K562 (cell line): Measurements from ENCODE around the gene CENPT. TPM values are rescaled to one million over a fixed set of nuclear protein-coding genes. Genes with fewer than 3 reads are reported as not detected.

Experiments used
- ADNP ChIP-seq: fragments of 200-800 bp; sonication (Bioruptor generic); IDR thresholded peaks from 2 replicates; pipeline ENCODE4 v1.6.1; 2016; ENCODE audit warnings: missing genetic modification characterization, missing compliant biosample characterization
- CCAR2 ChIP-seq: fragments of 200-400 bp; formaldehyde crosslinking; IDR thresholded peaks from 2 replicates; pipeline ENCODE4 v1.6.1; 2017; ENCODE audit warnings: mild to moderate bottlenecking, low read depth, low read length
- ETS2 ChIP-seq: IDR thresholded peaks from 2 replicates; pipeline ENCODE4 v1.6.1; 2016; ENCODE audit warnings: borderline replicate concordance, missing genetic modification characterization, mild to moderate bottlenecking, moderate library complexity, missing compliant biosample characterization; ENCODE audit not compliant: poor library complexity, severe bottlenecking
- HDAC8 ChIP-seq: fragments of 450-650 bp; IDR thresholded peaks from 2 replicates; pipeline ENCODE4 v1.6.1; 2016; ENCODE audit warnings: mild to moderate bottlenecking, missing genetic modification characterization, moderate library complexity, missing compliant biosample characterization
- HMBOX1 ChIP-seq: sonication (generic); IDR thresholded peaks from 2 replicates; pipeline ENCODE4 v1.6.1; 2016
- MGA ChIP-seq: fragments of 450-650 bp; IDR thresholded peaks from 2 replicates; pipeline ENCODE4 v1.6.1; 2016; ENCODE audit warnings: mild to moderate bottlenecking, moderate library complexity
- NCOA1 ChIP-seq: fragments of 450-650 bp; IDR thresholded peaks from 2 replicates; pipeline ENCODE4 v1.6.1; 2016; ENCODE audit warnings: low read depth
- SNAPC5 ChIP-seq: fragments of 250-450 bp; sonication (Bioruptor Pico); IDR thresholded peaks from 2 replicates; pipeline ENCODE4 v1.8.0; 2021; ENCODE audit warnings: moderate library complexity, mild to moderate bottlenecking, inconsistent platforms
- USF1 ChIP-seq: sonication (generic); formaldehyde crosslinking; IDR thresholded peaks from 2 replicates; pipeline ENCODE4 v1.9.0; 2022; ENCODE audit warnings: mild to moderate bottlenecking, missing genetic modification reagents
- ZNF274 ChIP-seq: IDR thresholded peaks from 2 replicates; pipeline ENCODE4 v1.6.1; 2011; ENCODE audit warnings: low read depth, mild to moderate bottlenecking, low read length, moderate library complexity, borderline replicate concordance
- ZNF277 ChIP-seq: fragments of 250-450 bp; sonication (Bioruptor Pico); IDR thresholded peaks from 2 replicates; pipeline ENCODE4 v1.8.0; 2022; ENCODE audit warnings: inconsistent platforms, mild to moderate bottlenecking, moderate library complexity, borderline replicate concordance
- ZNF561 ChIP-seq: fragments of 450-650 bp; formaldehyde crosslinking; conservative IDR thresholded peaks from 2 replicates; pipeline ENCODE4 v1.4.0; 2020; ENCODE audit warnings: mild to moderate bottlenecking, moderate library complexity
- polyA plus RNA-seq, 8 experiments: library from polyadenylated mRNA; depleted of rRNA in 4 of 8; stranded (reverse) in 5 of 8; unstranded in 3 of 8; fragments of >200 nt; fragmentation: Nextera tagmentation in 2 of 8; fragmentation: Illumina TruSeq in 1 of 8; extraction: Ambion mirVana in 2 of 8; extraction: Trizol in 1 of 8; gene quantifications; 2 replicates each; pipeline versions ENCODE4 v1.2.1 to v1.2.3, GENCODE V29; 2011 to 2014; ENCODE audit warnings: inconsistent platforms in 1 of 8, missing spikeins in 1 of 8
- total RNA-seq, 7 experiments: library from RNA; depleted of rRNA in 6 of 7; stranded (reverse); fragments of >200 nt in 6 of 7; fragmentation: Illumina TruSeq in 2 of 7; extraction: Trizol in 2 of 7; gene quantifications; 2 replicates each; pipeline versions ENCODE4 v1.2.1 to v1.2.3, GENCODE V29; 2011 to 2021; ENCODE audit warnings: low replicate concordance in 1 of 7

Gene CENPT
- total and polyA plus RNA-seq, 9 of the 15 experiments (the other 6 are each of a cell fraction or from before 2014, with no cell fraction given) = 3.6 to 94.2 (median 44.1) TPM

GRCh38 chr16:67872631-67873434 lies 25.3 kb upstream of the CENPT start, which contains the start of gene EDC4 (continued):
- TF ChIP-seq MGA (no peak), ZNF277 (CRISPR knock-in tag) (no peak), ZNF274 (no peak), ZNF561 (no peak), ETS2 (no peak), CCAR2 (no peak), HDAC8 (tag) (no peak), HMBOX1 (no peak), NCOA1 (peak; percentile 98), USF1 (CRISPR knock-in tag) (no peak), ADNP (tag) (no peak), SNAPC5 (no peak)
